DOHH2 (cell line): ENCODE data around the gene RGS7.

Source experiments
- CTCF ChIP-seq: fragments of 200-600 bp; sonication (generic); IDR thresholded peaks from one replicate; pipeline ENCODE4 v1.5.1; 2014; ENCODE audit warnings: antibody characterized with exemption, mild to moderate bottlenecking, low read depth, low read length; ENCODE audit not compliant: poor library complexity, severe bottlenecking
- EZH2phosphoT487 ChIP-seq: fragments of 200-600 bp; sonication (generic); IDR thresholded peaks from 2 replicates; pipeline ENCODE4 v1.6.1; 2017; ENCODE audit warnings: borderline replicate concordance, mild to moderate bottlenecking, antibody characterized with exemption, low read length, moderate library complexity, mixed read lengths

GRCh38 chr1:240790856-240791255 is 566.1 kb downstream of the RGS7 start:
- TF ChIP-seq CTCF (no peak), EZH2phosphoT487 (no peak)
